Endothelial cell (in vitro differentiated cells): ENCODE data around the gene FFAR1. TPM values are rescaled to one million over a fixed set of nuclear protein-coding genes. Genes with fewer than 3 reads are reported as not detected.

Source experiments
- DNase-seq: peaks from one replicate; pipeline ENCODE4 v3.0.0; 2021; ENCODE audit warnings: low spot score
- H3K27ac Mint-ChIP-seq: one replicate; pipeline ENCODE4 v1.8.0; 2021; ENCODE audit warnings: mixed read lengths, inconsistent platforms; ENCODE audit not compliant: unreplicated experiment
- H3K27me3 Mint-ChIP-seq: one replicate; pipeline ENCODE4 v1.8.0; 2021; ENCODE audit warnings: mild to moderate bottlenecking, moderate library complexity, mixed read lengths, inconsistent platforms; ENCODE audit not compliant: unreplicated experiment
- H3K36me3 Mint-ChIP-seq: one replicate; pipeline ENCODE4 v1.8.0; 2021; ENCODE audit warnings: mild to moderate bottlenecking, low read depth, mixed read lengths, inconsistent platforms; ENCODE audit not compliant: unreplicated experiment
- H3K4me1 Mint-ChIP-seq: one replicate; pipeline ENCODE4 v1.8.0; 2021; ENCODE audit warnings: mild to moderate bottlenecking, mixed read lengths, inconsistent platforms; ENCODE audit not compliant: unreplicated experiment
- H3K4me3 Mint-ChIP-seq: one replicate; pipeline ENCODE4 v1.8.0; 2021; ENCODE audit warnings: mild to moderate bottlenecking, mixed read lengths, inconsistent platforms; ENCODE audit not compliant: unreplicated experiment
- H3K9me3 Mint-ChIP-seq: one replicate; pipeline ENCODE4 v1.8.0; 2021; ENCODE audit warnings: mixed read lengths, inconsistent platforms; ENCODE audit not compliant: unreplicated experiment
- total RNA-seq: library from RNA; stranded (reverse); fragmentation: NEBNext Ultra II Directional; extraction: Animal tissue kit (Norgen Biotek cat#: 25700); gene quantifications from one replicate; pipeline ENCODE4 v1.2.1, GENCODE V29; 2021; ENCODE audit not compliant: unreplicated experiment
- TF ChIP-seq, protein P1 (sequence below): fragments of 200-600 bp; sonication (generic); IDR thresholded peaks from one replicate; pipeline ENCODE4 v1.5.0; 2021; ENCODE audit warnings: antibody characterized with exemption; ENCODE audit not compliant: unreplicated experiment

The FFAR1 gene
- total RNA-seq, 1 donor from 2014 or later, result not detected

DNA sequence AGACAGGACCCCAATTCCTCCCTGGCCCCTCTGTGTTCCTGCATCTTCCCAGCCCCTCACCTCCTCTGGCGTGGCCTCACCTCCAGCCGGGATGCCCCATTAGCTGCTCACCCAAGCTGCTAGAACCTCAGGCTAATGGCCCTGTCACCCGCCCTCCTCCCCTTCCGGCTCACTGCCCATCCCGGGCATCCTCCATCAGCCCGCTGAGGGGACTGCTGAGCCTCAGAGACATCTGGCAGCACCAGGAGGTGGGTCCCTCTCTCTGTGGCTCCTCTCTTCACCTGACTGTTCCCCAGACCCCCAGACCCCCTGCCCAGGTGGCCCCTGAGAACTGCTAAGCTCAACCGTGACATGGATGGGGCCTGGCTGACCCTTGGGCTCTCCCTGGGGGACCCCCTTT, 2.9 kb downstream of the FFAR1 start:
- TF ChIP-seq, protein P1, sequence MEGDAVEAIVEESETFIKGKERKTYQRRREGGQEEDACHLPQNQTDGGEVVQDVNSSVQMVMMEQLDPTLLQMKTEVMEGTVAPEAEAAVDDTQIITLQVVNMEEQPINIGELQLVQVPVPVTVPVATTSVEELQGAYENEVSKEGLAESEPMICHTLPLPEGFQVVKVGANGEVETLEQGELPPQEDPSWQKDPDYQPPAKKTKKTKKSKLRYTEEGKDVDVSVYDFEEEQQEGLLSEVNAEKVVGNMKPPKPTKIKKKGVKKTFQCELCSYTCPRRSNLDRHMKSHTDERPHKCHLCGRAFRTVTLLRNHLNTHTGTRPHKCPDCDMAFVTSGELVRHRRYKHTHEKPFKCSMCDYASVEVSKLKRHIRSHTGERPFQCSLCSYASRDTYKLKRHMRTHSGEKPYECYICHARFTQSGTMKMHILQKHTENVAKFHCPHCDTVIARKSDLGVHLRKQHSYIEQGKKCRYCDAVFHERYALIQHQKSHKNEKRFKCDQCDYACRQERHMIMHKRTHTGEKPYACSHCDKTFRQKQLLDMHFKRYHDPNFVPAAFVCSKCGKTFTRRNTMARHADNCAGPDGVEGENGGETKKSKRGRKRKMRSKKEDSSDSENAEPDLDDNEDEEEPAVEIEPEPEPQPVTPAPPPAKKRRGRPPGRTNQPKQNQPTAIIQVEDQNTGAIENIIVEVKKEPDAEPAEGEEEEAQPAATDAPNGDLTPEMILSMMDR, result no peak
- Mint-ChIP-seq H3K4me1 (peaks cover 10% of the 10 kb centered on the region), H3K9me3 (no peaks in the 10 kb centered on the region), H3K27me3 (peaks cover 7% of the 10 kb centered on the region), H3K4me3 (no peak overlapping the region), H3K27ac (no peak overlapping the region), H3K36me3 (no peaks in the 10 kb centered on the region)
- no peak for DNase-seq

DNA sequence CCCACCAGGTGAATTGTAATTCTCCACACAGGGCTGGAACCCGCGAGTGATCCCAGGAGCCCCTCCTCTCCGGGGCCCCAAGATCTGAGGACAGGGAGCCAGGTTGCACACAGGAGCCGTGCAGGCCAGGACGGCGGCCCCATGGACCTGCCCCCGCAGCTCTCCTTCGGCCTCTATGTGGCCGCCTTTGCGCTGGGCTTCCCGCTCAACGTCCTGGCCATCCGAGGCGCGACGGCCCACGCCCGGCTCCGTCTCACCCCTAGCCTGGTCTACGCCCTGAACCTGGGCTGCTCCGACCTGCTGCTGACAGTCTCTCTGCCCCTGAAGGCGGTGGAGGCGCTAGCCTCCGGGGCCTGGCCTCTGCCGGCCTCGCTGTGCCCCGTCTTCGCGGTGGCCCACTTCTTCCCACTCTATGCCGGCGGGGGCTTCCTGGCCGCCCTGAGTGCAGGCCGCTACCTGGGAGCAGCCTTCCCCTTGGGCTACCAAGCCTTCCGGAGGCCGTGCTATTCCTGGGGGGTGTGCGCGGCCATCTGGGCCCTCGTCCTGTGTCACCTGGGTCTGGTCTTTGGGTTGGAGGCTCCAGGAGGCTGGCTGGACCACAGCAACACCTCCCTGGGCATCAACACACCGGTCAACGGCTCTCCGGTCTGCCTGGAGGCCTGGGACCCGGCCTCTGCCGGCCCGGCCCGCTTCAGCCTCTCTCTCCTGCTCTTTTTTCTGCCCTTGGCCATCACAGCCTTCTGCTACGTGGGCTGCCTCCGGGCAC, 3.9 kb downstream of the FFAR1 start:
- H3K9me3 Mint-ChIP-seq, result no peaks in the 10 kb centered on the region
- H3K4me3 Mint-ChIP-seq, result no peak overlapping the region
- peaks cover 10% of the 10 kb centered on the region for H3K4me1 Mint-ChIP-seq
- H3K27me3 Mint-ChIP-seq, result peaks cover 10% of the 10 kb centered on the region
- no peaks in the 10 kb centered on the region for H3K36me3 Mint-ChIP-seq
- no peak overlapping the region for H3K27ac Mint-ChIP-seq
- TF ChIP-seq, protein P1, result no peak
- no peak for DNase-seq

GRCh38 chr19:35352177-35352447, 4.4 kb downstream of the FFAR1 start:
- TF ChIP-seq, protein P1, result no peak
- Mint-ChIP-seq H3K4me3 (no peak overlapping the region), H3K36me3 (no peaks in the 10 kb centered on the region), H3K9me3 (no peaks in the 10 kb centered on the region), H3K4me1 (peaks cover 8% of the 10 kb centered on the region), H3K27me3 (peaks cover 8% of the 10 kb centered on the region), H3K27ac (no peak overlapping the region)
- DNase-seq, result no peak

- H3K4me3 Mint-ChIP-seq, result no peak overlapping the region
- peaks cover 6% of the 10 kb centered on the region for H3K4me1 Mint-ChIP-seq
Observed at GRCh38 chr19:35352448-35353304, 5.0 kb downstream of the FFAR1 start.

More at GRCh38 chr19:35352448-35353304, 5.0 kb downstream of the FFAR1 start:
- Mint-ChIP-seq H3K36me3 (no peaks in the 10 kb centered on the region), H3K27ac (no peak overlapping the region), H3K27me3 (peaks cover 8% of the 10 kb centered on the region), H3K9me3 (no peaks in the 10 kb centered on the region)
- peak; percentile 75 for DNase-seq
- TF ChIP-seq, protein P1, result peak; percentile 68
